ENCODE measurements around the gene APBA1. TPM values are rescaled to one million over a fixed set of nuclear protein-coding genes. Genes with fewer than 3 reads are reported as not detected.

APBA1 gene
- total and polyA plus RNA-seq, 2 of the 8 experiments (the other 6 are each of a cell fraction or from before 2014, with no cell fraction given) = 0.36 to 0.60 TPM

DNA sequence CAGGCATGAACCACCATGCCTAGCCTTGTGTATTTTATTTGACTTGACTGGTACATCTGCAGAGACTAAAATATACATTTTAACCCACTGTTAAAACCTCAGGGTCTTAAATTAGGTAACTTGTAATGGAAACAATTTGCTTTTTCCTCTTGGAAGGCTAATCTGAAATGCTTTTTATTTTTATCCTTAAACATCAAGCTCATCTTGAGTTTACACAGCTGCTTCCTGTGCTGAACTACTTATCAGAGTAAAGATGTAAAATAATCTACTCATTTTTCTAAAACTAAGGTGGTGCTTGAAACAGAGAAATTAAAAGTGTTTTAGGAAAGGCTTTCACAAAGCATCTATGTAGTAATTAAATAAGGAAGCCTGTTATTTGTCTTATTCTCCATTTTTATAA, 203.0 kb downstream of the APBA1 start:
- Histone ChIP-seq H2BK20ac (ENCODE audit: low read length) (no peak overlapping the region), H3K4me2 (ENCODE audit: insufficient read depth in 1 of 2, low read depth in 2 of 2, low read length in 2 of 2) (no peak overlapping the region), H3K9me3 (ENCODE audit: insufficient read depth in 2 of 2, low read depth in 1 of 2, low read length in 1 of 2) (no peaks in the 10 kb centered on the region), H2BK120ac (replicated peaks; ENCODE audit: low read depth, low read length) (no peak overlapping the region), H3K79me1 (ENCODE audit: low read depth, low read length) (no peaks in the 10 kb centered on the region), H4K8ac (ENCODE audit: extremely low read depth, insufficient read depth, low read length) (no peak overlapping the region), H2BK5ac (ENCODE audit: low read depth, low read length) (no peak overlapping the region), H3K27ac (ENCODE audit: low read depth, low read length) (no peak overlapping the region), H2AFZ (ENCODE audit: low read length) (no peak overlapping the region), H4K20me1 (replicated peaks in 1 of 2; ENCODE audit: control insufficient read depth in 1 of 2, insufficient read depth in 2 of 2, low read length in 2 of 2) (no peaks in the 10 kb centered on the region), H4K91ac (replicated peaks; ENCODE audit: insufficient read length, low read length) (no peak overlapping the region), H2AK5ac (ENCODE audit: low read depth, low read length) (no peak overlapping the region), H3K23ac (ENCODE audit: insufficient read length) (no peak overlapping the region), H2BK15ac (ENCODE audit: low read length) (no peak overlapping the region), H3K36me3 (ENCODE audit: control insufficient read depth in 2 of 4, insufficient read depth in 4 of 4, low read length in 3 of 4) (no peaks in the 10 kb centered on the region), H3K4me1 (replicated peaks in 1 of 4; ENCODE audit: control insufficient read depth in 3 of 4, insufficient read depth in 4 of 4, low read length in 3 of 4) (peaks cover 0 to 4% (median 0%) of the 10 kb centered on the region in 4 experiments; a peak in 1 of 7 replicates), H3K27me3 (replicated peaks in 1 of 4; ENCODE audit: control insufficient read depth in 3 of 4, extremely low read depth in 1 of 4, insufficient read depth in 3 of 4, low read length in 3 of 4) (no peaks in the 10 kb centered on the region), H3K4ac (replicated peaks; ENCODE audit: insufficient read length, low read depth, low read length) (no peak overlapping the region), H4K5ac (ENCODE audit: insufficient read length, low read depth, low read length) (no peak overlapping the region), H3K14ac (ENCODE audit: insufficient read length) (no peak overlapping the region), H2BK12ac (ENCODE audit: low read depth, low read length) (no peak overlapping the region), H3K56ac (replicated peaks; ENCODE audit: insufficient read length, low read depth, low read length) (no peak overlapping the region), H3K23me2 (ENCODE audit: low read depth, low read length) (no peaks in the 10 kb centered on the region), H3K18ac (ENCODE audit: extremely low read depth, low read length) (no peak overlapping the region), H3K9ac (replicated peaks in 1 of 4; ENCODE audit: extremely low read depth in 1 of 4, low read depth in 3 of 4, low read length in 3 of 4) (no peak overlapping the region), H3K4me3 (ENCODE audit: extremely low read depth in 1 of 4, insufficient read depth in 2 of 4, low read depth in 3 of 4, low read length in 4 of 4) (no peak overlapping the region), H3K79me2 (ENCODE audit: control insufficient read depth in 1 of 2, insufficient read depth in 2 of 2, low read length in 2 of 2) (no peaks in the 10 kb centered on the region)
- POLR2A ChIA-PET (ENCODE audit: partially characterized antibody) = no interaction called here
- CTCF ChIA-PET (ENCODE audit: partially characterized antibody) = interaction anchor here (0.6 to 1.2 kb wide), 3 partner anchors 47 to 79 kb away, joined by 3 to 4 read pairs (median 4); no protein-coding TSS in a partner anchor
- no peak for FAIRE-seq
- TF ChIP-seq CREB1 (IDR thresholded peaks at IDR 0.05) = no peak
- TF ChIP-seq TEAD4 (IDR thresholded peaks at IDR 0.05; ENCODE audit: low read depth, low read length) = no peak
- no peak for TF ChIP-seq CEBPB (IDR thresholded peaks at IDR 0.05; ENCODE audit: low read depth, low read length)
- no peak for DNase-seq (ENCODE audit: low read depth in 1 of 2, low spot score in 2 of 2)

All from H1 (cell line).